Glomerular endothelial cell (primary cell): ENCODE measurements around the gene GRIA3. TPM values are rescaled to one million over a fixed set of nuclear protein-coding genes. Genes with fewer than 3 reads are reported as not detected.
"Not testable (repeated sequence)": the region's sequence is repeated elsewhere in the genome, so short reads cannot be mapped to it uniquely, and the experiment has no call there.

Experiments used
- DNase-seq: peaks from one replicate; pipeline ENCODE4 v3.0.0-alpha.2; 2011; ENCODE audit warnings: low read depth, low spot score; ENCODE audit errors: extremely low read depth
- total RNA-seq: library from RNA; depleted of rRNA; stranded (reverse); fragments of >200 nt; gene quantifications from 2 replicates; pipeline ENCODE4 v1.2.3, GENCODE V29; 2015

GRIA3 gene
- total RNA-seq, 1 donor from 2014 or later, result 0.58 TPM

DNA sequence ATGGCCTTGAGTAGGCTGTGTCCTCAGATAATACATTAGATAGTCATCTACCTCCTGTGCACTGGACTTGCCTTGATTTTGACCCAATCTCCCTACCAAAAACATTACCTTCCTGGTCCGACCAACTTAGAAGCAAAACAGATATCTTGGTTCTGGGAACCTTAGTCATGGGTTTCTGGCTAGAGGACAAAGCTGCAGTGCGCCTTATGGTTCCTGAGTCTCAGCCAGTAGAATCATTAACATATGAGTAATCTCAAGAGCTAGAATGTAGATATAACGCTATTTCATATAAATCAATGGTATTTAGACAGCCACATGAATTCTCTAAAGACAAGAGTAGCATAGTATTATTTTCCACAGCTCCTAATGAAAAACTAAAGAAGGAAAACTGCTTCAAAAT is 83.1 kb downstream of the GRIA3 start:
- no peak for DNase-seq

DNA sequence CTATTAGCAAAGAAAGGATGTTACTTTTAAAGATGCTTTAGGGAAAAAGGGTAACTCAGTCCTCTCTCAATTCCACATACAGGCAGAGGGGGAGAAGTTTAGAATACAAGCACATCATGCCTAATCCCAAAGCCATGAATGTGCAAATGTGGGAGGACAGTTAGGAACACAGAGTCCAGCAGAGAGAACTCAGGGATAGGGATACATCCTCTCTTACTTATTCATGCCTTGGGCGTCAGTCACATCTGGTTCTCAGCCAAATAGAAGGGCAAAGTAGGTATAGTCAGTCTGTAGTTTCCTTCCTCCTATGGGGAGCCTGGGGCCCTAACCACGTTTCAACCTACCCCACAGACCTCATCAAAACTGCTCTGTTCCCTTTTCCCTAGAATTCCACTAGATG is 87.8 kb downstream of the GRIA3 start:
- no peak for DNase-seq

DNA sequence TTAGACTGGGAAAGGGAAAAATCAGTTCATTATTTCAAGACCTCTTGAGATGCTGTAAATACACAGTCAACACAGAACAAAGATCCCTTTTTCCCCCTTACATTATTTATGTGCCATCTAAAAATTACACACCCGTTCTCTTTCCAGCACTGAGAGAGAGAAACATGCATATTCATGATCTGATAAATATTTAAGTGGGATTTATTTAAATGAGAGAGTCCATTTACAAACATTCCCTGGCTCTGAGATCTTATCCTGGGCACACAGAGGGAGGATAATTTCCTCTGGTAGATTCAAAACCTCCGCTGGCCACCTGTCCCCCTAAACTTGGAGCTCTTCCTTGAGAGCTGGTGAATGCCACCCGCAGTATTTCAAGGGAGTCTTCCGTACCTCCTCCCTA is 88.6 kb downstream of the GRIA3 start:
- no peak for DNase-seq

DNA sequence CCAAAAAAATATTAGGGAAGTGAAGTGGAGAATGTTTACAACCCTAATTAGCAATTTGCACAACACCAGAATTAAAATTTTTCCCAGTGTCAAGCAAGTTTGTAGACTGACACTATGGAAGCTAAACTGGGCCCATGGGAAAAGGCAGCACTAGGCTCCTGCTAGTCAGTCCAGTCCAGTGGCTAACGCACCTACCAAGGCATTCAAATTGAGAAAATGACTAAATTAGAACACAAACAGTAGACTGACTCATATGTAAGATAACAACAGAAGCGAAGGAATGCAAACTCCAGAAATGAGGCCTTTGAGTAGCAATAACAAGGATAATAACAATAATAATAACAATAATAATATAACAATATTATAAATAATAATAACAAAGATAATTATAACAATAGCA is 90.7 kb downstream of the GRIA3 start:
- DNase-seq, result no peak

DNA sequence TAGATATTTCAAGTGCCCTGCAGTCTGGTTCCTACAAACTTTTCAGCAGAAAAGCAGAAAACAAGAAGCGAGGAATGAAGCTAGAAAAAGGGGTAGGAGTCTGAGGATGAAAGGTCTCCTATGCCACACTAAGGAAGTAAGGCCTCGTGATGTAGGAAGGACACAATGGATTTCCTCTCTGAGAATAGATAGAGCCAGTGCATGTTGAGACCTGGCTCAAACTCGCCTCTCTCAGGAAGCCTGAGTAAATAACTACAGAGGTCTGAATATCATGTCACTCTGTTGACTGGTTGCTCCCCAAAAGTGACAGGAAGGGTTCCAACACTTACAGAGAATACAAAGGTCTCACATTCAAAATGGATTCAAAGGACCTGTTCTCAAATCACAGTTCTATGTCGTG is 93.3 kb downstream of the GRIA3 start:
- DNase-seq, result no peak

DNA sequence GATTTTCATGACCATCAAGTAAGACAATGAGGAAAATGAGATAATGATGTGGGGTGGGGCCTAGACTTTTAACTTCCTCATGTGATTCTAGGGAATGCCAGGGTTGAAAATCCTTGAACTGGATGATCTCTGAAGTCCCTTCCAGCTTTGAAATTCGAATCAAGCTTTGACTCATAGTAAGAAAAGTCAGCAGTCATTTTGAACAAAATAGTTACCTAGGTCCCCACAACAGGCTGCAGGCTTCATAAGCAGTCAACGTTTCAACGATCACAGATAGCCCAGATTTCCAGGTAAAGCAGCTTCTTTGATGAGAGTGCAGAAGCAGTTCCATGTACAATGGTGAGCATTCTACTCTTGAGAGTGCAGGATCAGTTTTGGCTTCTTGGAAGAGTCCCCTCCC is 93.7 kb downstream of the GRIA3 start:
- no peak for DNase-seq

DNA sequence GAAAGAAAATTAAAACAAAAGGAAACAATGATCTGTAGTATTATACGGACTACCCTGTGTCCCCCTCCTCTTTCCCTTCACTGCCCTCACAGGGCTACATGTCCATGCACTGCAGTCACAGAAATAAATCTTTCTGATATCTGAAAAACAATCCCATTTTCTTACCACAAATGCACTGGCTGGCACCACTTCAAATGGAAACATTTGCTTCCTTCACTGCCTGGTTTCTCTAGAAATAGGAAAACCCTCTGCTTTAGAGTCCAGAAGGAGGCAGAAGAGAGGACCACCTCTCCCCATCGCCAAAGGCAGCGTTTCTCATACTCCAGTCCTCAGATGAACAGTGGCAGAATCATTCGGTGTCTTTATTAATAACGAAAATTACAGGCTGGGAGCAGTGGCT is 98.2 kb downstream of the GRIA3 start:
- DNase-seq, result no peak

DNA sequence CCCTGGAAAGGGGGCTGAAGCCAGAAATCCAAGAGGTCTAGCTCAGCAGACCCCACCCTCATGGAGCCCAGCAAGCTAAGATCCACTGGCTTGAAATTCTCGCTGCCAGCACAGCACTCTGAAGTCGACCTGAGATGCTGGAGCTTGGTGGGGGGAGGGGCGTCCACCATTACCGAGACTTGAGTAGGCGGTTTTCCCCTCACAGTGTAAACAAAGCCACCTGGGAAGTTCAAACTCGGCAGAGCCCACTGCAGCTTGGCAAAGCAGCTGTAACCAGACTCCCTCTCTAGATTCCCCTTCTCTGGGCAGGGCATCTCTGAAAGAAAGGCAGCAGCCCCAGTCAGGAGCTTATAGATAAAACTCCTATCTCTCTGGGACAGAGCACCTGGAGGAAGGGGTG is 99.3 kb downstream of the GRIA3 start:
- not testable (repeated sequence) for DNase-seq

DNA sequence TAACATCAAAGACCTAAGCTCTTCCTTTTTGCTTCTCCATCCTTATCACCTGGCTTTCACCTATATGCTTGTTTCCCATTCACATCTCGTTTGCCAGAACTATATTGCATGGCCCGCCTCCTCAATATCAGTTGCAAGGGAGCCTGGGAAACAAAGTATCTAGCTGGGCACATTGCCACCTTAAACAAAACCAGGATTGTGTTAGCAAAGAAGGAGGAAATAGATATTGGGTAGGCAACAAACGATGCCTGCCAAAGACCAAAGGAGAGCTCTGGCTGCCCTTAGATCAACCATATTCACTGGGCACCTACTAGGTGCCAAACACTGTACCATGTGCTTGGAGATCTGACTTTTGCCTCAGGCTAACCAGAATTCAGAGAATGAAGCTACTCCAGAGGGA is 107.5 kb downstream of the GRIA3 start:
- DNase-seq, result no peak

DNA sequence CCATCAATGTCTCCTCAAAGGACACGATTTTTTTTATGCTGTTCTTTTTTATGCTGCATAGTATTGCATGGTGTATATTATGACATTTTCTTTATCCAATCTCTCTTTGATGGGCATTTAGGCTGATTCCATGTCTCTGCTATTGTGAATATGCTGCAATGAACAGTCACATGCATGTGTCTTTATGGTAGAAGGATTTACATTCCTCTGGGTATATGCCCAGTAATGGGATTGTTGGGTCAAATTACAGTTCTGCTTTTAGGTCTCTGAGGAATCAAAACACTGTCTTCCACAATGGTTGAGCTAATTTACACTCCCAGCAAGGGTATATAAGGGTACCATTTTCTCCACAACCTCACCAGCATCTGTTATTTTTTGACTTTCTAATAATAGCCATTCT is 113.9 kb downstream of the GRIA3 start:
- no peak for DNase-seq

DNA sequence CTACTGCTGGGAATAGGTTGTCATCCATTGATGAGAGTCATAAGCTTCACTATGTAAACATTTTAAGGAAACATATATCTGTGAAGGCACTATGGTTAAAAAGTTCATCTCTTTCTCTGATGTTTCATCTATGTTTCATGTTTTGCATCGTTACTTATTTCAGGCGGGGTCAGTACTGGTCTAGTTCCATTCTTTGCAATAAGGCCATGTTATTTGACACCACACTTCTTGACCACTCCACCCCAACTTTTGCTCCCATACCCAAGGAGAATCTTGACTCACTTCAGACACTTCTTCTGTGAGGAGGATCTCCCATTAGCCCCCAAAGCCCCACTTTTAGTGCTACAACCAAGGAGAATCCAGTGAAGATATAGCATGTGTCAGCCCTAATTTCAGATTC is 119.4 kb downstream of the GRIA3 start:
- no peak for DNase-seq

DNA sequence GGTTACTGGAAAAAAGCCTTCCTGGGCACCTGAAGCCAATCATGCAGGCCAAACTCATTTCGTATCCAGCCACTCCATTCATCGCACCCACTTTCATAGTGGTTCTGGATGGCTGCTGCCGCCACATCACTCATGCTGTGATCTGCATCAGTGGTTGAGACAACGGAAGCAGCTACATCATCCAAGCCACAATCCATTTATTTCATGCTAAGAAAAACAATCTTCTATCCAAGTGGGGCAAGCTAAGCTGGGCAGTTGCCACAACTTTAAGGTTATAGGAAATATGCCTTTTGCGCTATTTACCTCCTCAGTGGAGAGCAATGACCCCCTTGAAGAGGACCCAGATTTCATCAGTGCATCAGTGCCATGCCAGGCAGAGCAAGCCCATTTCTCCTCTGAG is 124.6 kb downstream of the GRIA3 start:
- DNase-seq, result no peak

DNA sequence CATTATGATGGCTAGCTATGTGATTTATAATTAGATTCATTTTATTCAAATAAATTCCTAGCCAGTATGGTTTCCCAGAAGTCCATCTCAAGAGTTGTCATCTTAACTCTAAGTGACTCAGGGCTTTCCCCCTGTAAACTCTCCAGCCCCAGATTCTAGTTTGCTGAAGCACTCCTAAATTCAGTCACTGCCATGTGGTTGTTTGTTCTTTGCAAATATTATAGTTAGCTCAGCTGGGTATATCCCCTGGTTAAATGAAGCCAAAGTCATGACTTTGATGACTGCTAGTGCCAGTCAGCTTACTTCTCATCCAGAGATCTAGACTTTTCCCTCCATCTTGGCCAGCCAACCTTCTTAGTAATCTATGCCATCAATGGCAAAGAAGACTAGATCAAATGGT is 126.0 kb downstream of the GRIA3 start:
- DNase-seq, result no peak

DNA sequence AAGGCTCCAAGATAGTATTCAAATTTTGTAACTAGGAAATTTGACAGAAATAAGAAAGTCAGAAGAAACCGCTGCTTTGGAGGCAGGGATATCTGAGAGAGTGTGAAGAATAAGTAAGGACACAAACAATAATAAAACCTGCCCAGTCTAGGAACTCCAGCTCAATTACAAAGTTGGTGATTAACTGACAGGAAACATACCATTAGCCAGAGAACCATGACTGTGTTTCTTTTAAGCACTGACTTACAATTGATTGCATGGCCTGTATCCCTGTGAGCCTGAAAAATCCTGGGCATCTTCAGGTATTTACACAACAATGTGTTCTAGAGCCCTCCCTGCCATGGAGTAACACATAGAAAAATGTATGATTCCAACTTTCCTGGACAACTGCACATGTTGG is 127.4 kb downstream of the GRIA3 start:
- DNase-seq, result no peak

DNA sequence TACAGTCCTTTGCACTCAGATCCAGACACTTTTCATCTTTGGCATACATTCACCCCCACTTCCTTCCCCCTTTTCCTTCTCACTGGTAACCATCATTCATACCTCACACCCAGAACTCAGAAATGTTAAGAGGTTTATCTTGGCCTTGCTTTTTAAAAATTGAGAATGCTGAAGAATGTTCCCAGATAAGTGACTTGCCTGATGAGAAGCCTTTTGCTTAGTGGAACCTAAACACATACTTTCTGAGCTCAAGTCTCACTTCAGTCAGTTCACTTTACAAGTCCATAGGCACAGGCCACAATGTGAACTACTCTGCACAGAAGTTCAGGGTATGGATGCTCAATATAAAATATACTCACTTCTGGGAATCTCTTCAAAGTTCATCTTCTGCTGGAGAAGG is 129.4 kb downstream of the GRIA3 start:
- no peak for DNase-seq

DNA sequence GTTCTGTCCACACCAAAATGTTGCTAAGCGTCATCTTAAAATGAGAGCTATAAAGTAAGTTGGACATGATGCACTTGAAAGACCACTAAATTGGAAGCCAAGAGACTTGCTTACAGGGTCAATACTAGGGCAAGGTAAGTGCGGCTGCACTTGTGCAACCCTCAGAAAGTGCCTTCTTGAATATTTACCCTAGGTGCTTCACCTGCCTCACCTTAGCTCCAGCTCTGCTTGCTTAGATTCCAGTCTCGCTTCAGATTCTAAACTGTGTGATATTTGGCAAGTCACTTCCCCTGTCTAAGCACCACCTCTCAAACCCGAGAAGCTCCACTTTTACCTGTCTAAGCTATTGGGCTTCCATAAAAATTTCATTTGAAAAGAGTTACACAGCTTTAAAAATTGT is 136.5 kb downstream of the GRIA3 start:
- no peak for DNase-seq

DNA sequence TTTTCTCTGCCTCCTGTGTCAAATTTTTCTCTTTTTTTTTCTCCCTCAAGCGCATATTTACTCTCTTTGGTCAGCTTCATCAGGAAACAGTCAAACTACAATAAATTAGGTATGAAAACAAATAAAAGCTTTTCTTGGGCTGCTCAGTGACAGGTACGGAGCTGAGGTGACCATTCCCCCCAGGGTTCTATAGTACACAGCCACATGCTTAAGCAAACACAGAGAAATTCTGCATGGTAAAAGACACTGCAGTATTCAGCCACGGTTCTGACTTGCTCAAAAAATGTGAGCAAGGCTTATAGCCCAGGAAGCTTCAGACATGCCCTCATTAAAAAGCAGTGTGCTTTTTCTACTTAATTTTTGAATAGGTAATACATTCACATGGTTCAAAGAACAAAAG is 138.5 kb downstream of the GRIA3 start:
- DNase-seq, result no peak

DNA sequence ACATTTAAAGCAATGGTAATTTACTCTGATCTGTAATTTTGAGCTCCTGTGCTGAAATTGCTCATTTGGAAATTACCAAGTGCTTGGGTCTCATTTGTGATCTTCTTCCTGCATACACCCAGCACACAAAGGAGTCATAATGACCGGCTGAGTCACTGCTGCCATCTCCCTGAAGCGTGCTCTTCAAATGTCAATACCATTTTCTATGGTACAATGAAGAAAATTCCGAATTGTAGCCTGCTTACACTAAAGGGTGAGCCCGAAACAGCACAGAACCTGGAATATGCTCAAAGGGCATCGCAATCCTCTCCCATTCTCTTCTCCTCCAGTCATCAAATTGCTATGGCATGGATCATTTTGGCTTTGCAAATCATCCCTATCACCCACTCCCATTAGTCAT is 140.5 kb downstream of the GRIA3 start:
- no peak for DNase-seq

DNA sequence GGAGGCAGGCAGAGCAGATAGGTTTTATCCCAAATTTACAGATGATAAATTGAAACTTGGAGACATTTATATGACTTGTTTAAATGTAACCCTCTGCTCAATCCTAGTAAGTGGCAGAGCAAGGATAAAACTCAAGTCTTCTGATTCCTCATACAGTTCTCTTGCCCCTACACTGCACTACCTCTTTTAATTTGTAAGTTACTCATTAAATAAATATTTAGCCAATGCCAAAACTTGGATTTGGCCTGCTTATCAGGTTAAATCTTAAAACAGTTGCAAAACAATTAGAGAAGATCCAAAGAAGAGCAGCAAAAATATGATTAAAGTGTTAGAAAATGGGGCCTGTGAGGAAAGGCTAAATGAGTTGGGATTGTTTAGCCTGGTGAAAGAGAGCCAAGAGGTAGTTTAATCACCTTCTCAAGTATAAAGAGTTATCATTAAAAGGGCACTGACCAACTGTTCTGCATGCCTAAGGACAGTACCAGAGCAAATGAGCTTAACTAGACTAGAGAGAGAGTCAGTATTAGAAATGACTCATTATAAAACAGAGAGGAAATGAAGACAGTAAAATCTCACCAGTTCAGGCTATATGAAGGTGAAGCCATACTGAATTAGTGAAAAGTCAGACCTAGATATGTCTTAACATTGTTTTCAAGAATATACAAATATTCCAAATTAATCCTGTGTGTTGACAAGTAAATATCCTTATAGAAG is 146.3 kb downstream of the GRIA3 start:
- DNase-seq, result no peak

DNA sequence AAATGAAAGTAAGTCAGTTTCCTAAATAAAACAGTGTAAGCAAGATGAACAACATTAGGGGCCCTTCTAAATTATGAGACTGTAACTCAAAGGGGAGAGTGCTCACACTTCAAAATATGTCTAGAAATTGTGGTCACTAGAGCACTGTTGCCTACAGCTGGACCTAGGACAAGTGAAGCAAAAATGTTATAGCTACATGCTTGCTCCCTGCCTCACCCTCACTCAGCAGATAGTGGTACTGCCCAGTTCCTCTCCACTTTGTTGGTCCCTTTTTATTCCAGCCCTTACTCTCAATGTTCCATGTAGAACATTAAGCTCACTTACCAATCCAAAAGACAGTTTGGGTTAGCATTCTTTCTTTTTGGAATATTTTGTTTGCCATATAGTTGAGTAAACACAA is 147.3 kb downstream of the GRIA3 start:
- DNase-seq, result no peak

DNA sequence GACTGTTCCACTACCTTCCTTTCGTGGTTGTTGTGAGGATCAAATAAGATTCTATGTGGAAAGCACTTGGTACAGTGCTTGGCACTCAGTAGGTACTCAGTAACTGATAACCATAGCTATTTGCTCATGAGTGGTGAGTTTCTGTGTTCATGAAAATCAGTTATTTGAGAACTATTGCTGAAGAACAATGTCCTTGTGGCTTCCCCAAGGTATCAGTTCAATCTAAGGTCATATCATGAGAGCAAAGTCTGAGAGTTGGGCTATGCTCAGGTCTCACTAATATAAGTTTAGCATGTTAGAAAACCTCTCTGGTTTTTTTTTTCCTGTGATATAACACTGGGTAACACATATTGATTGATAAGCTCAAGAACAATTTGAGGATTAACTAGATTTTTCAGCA is 147.8 kb downstream of the GRIA3 start:
- DNase-seq, result no peak

DNA sequence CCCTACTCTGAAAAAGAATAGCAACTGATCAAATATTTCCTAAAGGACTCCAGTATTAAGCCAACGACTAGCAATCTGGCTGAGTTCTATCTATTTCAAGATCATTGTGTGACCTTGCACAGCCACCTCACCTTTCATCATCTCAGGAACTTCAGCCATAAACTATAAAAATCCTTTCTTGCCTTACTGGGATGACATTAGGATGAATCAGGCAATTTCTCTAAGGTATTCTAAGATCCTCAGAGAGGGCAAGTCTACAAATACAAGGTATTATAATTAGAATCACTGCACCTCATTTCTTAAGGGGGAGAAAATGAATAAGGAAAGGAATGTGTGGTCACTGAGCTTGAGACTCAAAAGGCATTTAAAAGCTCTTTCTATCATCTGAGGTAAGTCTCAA is 152.6 kb downstream of the GRIA3 start:
- no peak for DNase-seq

DNA sequence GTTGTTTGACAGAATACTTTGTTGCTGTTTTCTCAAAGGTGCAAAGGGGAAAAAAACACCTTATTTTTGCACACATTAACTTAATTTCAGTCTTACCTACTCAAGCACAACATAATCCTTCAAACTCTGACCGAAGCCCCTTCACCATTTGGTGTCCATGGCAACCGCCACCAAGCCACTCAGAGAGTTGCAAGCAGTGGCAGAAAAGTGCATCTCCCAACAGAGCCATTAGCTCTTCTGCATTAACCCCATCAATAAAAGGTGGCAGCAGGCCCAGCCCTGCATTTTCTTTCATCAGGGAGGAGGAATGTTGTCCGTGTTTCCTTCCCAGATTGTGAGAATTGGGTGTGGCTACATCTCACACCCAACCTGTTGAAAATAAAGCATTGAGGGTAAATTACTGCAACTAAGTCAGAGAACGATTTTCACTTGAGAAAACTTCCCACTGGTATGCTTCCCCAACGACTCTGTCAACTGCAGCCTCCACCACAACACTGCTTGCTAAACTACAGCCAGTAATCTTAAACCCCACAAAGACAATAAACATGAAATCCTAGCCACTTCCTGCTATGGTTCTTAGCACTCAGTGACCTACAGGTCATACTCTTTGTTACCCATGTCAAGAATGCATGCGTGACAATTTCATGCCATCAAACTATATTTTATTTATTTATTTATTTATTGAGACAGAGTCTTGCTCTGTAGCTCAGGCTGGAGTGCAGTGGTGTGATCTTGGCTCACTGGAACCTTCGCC is 154.0 kb downstream of the GRIA3 start:
- no peak for DNase-seq
